Stimulated activated naive CD4-positive, alpha-beta T cell (primary cell): Measurements from ENCODE around the gene FAM78A.
"Not testable (repeated sequence)": the region's sequence is repeated elsewhere in the genome, so short reads cannot be mapped to it uniquely, and the experiment has no call there.

Experiments used
- DNase-seq, 6 experiments: peaks; one replicate each; lab custom pipeline; 2025; lab: John Stamatoyannopoulos, UW

FAM78A gene

DNA sequence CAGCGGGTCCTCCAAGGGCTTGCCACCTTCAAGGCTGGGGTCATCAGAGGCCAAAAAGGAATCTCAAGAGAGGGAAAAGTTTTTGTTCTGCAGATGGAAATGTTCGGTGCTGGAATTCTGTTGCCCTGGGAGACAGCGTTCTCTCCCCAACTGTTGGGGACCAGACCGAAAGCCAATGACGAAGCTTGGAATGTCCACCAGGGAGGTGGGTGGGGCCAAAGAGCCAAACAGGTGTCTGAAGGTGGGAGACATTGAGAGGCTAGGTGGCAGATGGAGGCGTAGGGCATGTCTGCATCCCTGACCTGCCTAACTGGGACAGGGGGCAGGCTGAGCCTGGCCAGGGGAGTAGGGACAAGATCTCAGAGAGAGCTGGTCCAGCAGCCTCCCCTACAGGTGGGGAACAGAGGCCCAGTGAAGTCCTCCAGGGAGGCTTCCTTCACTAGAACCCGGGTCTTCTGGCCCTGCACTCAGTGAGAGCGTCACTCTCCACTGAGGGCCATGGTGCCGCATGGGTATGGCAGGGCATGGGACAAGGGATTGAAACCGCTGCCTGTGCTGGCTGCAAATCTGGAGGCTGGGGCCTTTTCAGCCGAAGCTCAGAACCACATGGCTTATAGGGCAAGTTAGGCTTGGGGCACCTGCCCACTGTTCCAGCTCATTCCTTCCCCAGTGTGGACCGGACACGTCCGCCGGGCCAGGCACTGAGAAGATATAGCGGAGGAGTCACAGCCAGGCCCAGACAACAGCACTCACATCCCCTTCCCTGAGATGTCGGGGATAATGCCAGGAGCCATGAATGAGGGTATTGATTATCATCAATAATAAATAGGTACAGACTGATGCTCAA lies 5.0 kb upstream of the FAM78A start:
- no peak for DNase-seq

DNA sequence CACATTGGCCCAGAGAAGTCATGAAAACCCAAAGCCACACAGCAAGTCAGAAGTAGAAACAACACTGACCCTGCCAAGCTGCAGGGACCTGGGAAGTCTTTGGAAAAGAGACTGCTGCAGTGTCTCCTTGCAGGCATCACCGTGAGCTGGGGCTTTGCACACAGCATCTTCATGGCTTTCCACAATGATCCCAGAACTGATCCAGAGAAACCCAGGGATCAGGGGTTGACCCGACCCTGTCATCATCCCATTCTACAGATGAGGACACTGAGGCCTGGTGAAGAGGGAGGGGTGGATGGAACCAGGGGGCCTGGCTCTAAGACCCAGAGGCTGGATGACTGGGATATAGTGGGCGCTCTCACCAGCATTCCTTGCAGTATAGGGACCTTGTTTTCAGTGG lies 4.3 kb upstream of the FAM78A start:
- DNase-seq: no peak

DNA sequence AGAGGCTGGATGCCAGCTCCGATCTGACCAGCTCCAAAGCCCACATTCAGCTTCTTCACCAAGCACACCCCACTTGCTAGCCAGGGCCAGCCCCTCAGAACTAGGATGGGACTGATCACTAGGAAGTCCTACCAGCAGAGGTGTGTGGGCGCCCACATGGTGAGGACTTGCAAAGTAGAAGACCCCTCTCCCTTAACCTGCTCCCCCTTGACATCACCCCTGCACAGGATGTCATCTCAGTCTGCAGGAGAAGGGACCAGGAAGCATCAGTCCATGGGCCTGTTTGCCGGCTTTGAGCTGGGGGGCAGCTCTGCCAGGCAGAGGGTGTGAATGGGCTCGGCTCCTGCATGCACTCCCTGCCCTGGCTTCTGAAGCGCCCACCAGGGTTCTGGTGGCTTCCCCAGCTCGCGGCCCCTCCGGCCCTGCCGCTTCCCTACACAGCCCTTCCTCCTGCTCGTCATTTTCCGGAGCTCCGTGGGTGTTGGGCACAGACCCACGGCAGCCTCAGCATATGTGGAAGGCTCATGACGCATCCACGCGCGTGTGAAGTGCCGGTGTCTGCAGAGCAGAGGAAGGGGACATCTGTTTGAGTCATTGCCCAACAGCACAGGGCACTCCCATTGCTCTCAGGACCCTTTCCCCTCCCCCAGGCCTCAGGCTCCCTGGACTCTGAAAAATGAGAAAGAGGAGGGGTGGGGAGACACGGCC lies 3.7 kb upstream of the FAM78A start:
- no peak for DNase-seq

- no peak for DNase-seq
Observed at GRCh38 chr9:131279196-131279862, 3.0 kb upstream of the FAM78A start.

- peak; percentile 28 to 57 (median 46) for DNase-seq
Observed at GRCh38 chr9:131278702-131279111, 2.4 kb upstream of the FAM78A start.

- peak; percentile 49 to 71 (median 60) for DNase-seq
Observed at GRCh38 chr9:131277910-131278701, 1.8 kb upstream of the FAM78A start.

- DNase-seq: peak in 4 of 6 experiments; percentile 32 to 63 (median 48)
Observed at GRCh38 chr9:131277287-131277909, 1.1 kb upstream of the FAM78A start.

GRCh38 chr9:131276891-131277286 lies 579 bp upstream of the FAM78A start:
- DNase-seq: peak; percentile 18 to 65 (median 48)

DNA sequence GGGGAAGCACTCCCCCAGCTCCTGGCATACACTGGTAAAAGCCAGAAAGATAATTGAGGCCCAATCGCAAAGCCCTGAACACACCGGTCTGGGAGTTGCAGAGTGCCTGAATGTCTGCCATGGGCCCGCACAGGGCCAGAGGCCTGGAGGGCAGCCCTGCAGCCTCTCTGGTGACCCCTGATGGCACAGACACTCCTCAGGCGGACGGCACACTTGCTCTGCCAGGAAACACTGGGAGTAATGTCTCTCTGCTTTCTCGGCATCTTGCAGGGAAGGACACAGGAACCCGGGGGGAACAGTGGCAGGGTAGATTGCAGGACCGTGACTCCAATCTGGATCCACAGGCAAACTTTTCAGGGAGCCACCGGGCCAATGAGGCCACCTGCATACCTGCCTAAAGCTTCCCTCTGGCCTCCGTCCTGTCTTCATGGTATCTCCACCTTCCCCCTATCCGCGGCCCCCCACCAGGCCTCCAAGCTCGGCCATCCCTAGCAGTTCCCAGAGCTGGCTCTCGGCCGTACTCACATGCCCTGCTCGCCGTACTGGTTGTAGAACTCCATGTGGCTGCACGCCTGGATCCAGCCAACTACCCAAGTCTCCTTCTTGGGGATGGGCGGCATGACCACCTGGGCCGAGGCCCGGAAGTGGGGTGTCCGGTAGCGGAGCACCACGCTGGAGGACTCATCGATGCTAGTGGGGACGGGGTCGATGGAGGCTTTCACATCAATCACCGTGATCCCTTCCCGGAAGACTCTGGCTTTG lies 797 bp downstream of the FAM78A start:
- peak in 2 of 6 experiments; percentile 11 to 48 for DNase-seq

- no peak for DNase-seq
Observed at GRCh38 chr9:131274674-131275331, 1.5 kb downstream of the FAM78A start.

DNA sequence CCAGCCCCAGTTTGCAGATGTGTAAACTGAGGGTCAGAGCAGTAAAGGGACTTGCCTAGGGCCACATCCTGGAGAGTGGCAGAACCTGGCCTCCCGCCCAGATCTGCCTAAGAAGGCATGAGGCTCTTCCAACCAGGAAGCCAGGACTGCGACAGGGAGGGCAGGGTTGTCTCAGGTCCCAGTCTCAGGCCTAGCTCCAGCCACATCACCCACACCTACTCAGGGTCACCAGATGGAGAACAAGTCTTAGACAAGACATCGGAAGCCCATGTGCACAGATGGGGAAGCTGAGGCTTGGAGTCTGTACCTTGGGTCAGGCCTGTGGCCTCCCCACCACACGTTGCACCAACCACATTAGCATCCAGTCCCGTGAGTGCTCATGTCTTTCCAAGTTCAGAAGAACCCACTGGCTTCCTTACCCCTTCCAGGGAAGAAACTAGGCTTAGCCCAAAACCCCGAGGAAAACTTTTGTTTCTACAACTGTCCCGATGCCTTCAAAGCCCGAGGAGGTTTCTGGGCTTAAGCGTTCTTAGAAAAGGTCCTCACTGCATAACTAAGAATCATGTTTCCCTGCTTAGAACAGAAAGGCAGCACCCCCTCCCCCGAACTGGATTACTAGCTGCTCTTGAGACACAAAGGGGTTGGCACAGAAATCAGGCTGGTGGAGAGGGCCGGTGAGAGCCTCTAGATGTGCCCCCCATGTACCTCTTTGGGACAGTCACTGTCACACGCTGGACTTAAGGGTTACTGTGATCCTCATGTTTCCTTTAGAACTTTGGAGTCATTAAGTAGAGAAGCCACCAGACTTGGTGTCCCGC lies 2.2 kb downstream of the FAM78A start:
- peak in 2 of 6 experiments; percentile 30 to 41 for DNase-seq

DNA sequence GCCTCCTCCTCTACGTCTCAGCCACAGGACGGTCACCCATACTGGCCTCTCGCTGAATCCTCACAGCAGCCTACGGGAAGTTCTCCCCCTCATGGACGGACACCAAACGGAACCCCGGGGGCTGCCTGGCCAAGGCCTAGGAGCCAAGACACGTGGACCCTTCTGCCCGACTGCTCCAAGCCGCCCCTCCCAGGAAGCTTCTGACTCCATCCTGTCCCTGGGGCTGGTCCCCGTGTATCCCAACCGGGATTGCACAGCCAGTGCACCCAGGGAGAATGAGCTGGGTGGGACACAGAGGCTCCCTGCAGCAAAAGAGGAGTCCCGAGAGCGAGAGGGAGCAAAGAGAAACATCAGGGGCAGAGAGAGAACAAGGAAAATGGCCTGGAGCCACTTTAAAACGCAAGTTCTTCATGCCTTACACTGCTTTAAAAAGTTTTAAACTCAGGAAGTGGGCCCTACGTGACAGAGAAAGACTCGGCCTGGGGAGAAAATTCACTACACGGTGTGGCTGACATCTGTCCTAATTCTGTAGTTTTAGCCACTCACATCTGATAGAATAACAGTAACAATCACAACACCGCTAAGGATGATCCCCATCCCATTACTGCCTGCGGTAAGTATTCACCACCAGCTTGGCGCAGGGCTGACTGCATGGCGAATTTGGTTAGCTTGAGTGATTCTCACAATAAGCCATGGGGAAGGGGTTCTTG lies 3.0 kb downstream of the FAM78A start:
- DNase-seq: peak in 2 of 6 experiments; percentile 30 to 60

DNA sequence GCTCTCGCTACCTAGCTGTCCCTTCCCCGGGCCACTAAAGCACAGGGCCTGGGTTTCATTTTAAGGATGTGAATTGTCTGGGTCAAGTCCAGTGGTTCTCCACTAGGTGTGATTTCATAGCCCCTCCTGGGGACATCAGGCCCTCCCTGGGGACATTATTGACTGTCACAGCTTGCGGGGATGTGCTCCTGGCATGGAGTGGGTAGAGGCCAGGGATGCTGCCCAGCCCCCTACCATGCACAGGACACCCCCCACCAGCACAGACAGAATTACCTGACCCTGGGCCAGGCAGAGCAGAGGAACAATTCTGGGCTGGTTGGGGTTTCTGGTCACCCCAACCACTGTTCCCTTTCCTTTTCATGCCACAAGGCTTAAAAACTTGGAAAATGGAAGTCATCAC lies 4.1 kb downstream of the FAM78A start:
- no peak for DNase-seq

- no peak for DNase-seq
Observed at GRCh38 chr9:131271506-131271931, 4.8 kb downstream of the FAM78A start.

DNA sequence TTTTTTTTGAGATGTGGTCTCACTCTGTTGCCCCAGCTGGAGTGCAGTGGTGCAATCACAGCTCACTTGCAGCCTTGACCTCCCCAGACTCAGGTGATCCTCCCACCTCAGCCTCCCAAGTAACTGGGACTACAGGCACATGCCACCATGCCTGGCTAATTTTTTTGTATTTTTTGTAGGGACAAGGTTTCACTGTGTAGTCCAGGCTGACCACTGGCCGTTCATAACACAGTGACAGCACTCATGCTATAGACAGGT lies 5.4 kb downstream of the FAM78A start:
- not testable (repeated sequence) for DNase-seq

- peak; percentile 37 to 70 (median 59) for DNase-seq
Observed at GRCh38 chr9:131270171-131271015, 5.9 kb downstream of the FAM78A start.
